Smooth muscle cell (in vitro differentiated cells): Measurements from ENCODE around the gene MSANTD3. TPM values are rescaled to one million over a fixed set of nuclear protein-coding genes. Genes with fewer than 3 reads are reported as not detected.

Source experiments
- DNase-seq: peaks from one replicate; lab custom pipeline; 2025; ENCODE audit not compliant: unreplicated experiment; lab: John Stamatoyannopoulos, UW
- H2AFZ ChIP-seq: fragments of 200-600 bp; sonication (generic); 2 replicates; pipeline ENCODE4 v1.6.0; 2016; ENCODE audit warnings: antibody characterized with exemption, low read depth, mild to moderate bottlenecking
- H3F3A ChIP-seq: fragments of 200-600 bp; sonication (generic); 2 replicates; pipeline ENCODE4 v1.6.0; 2017; ENCODE audit warnings: antibody characterized with exemption, low read depth
- H3K27ac ChIP-seq: fragments of 200-600 bp; sonication (generic); 2 replicates; pipeline ENCODE4 v1.5.1; 2016; ENCODE audit warnings: low read depth, mild to moderate bottlenecking
- H3K27me3 ChIP-seq: fragments of 200-600 bp; sonication (generic); 2 replicates; pipeline ENCODE4 v1.6.1; 2016; ENCODE audit warnings: low read depth, mild to moderate bottlenecking
- H3K36me3 ChIP-seq: fragments of 200-600 bp; sonication (generic); 2 replicates; pipeline ENCODE4 v1.5.1; 2016; ENCODE audit warnings: low read depth
- H3K4me1 ChIP-seq: fragments of 200-600 bp; sonication (generic); 2 replicates; pipeline ENCODE4 v1.5.1; 2016; ENCODE audit warnings: low read depth
- H3K4me2 ChIP-seq: fragments of 200-600 bp; sonication (generic); 2 replicates; pipeline ENCODE4 v1.6.0; 2016; ENCODE audit warnings: mild to moderate bottlenecking
- H3K4me3 ChIP-seq: fragments of 200-600 bp; sonication (generic); 2 replicates; pipeline ENCODE4 v1.5.1; 2016; ENCODE audit warnings: mild to moderate bottlenecking
- H3K79me2 ChIP-seq: fragments of 200-600 bp; sonication (generic); 2 replicates; pipeline ENCODE4 v1.6.0; 2016; ENCODE audit warnings: low read depth, mild to moderate bottlenecking
- H3K9ac ChIP-seq: fragments of 200-600 bp; sonication (generic); 2 replicates; pipeline ENCODE4 v1.6.0; 2016; ENCODE audit warnings: low read depth
- H3K9me3 ChIP-seq: fragments of 200-600 bp; sonication (generic); replicated peaks from 2 replicates; pipeline ENCODE4 v1.5.1; 2016; ENCODE audit warnings: low read depth
- H4K20me1 ChIP-seq: fragments of 200-600 bp; sonication (generic); 2 replicates; pipeline ENCODE4 v1.6.0; 2016; ENCODE audit warnings: low read depth
- CTCF ChIP-seq: fragments of 200-600 bp; sonication (generic); IDR thresholded peaks from 2 replicates; pipeline ENCODE4 v1.5.1; 2017; ENCODE audit warnings: borderline replicate concordance, mild to moderate bottlenecking, antibody characterized with exemption; ENCODE audit not compliant: insufficient read depth, poor library complexity, severe bottlenecking
- WGBS: methylation state at CpG from one replicate; pipeline ENCODE4 v1.1.7; 2016; ENCODE audit warnings: low lambda C conversion rate; 5-methylcytosine and 5-hydroxymethylcytosine counted together
- polyA plus RNA-seq: library from polyadenylated mRNA; unstranded; fragments of >200 nt; fragmentation: Nextera tagmentation; extraction: Ambion mirVana; gene quantifications from 2 replicates; pipeline ENCODE4 v1.2.1, GENCODE V29; 2016
- total RNA-seq: library from RNA; depleted of rRNA; stranded (reverse); fragments of >200 nt; gene quantifications from 2 replicates; pipeline ENCODE4 v1.2.3, GENCODE V29; 2014

Gene MSANTD3
- total and polyA plus RNA-seq, 2 experiments from 2014 or later = 40.4 to 49.1 TPM

GRCh38 chr9:100447041-100447440, 20.1 kb downstream of the MSANTD3 start:
- no peaks in the 10 kb centered on the region for H3F3A ChIP-seq
- peaks cover 4% of the 10 kb centered on the region for H3K4me1 ChIP-seq
- H3K36me3 ChIP-seq = peaks cover 19% of the 10 kb centered on the region
- H2AFZ ChIP-seq = no peak overlapping the region
- no peak overlapping the region for H3K4me2 ChIP-seq
- no peaks in the 10 kb centered on the region for H3K27me3 ChIP-seq
- H3K4me3 ChIP-seq = no peak overlapping the region
- H3K9ac ChIP-seq = no peak overlapping the region
- no peak overlapping the region for H3K27ac ChIP-seq
- H3K79me2 ChIP-seq = peaks cover 59% of the 10 kb centered on the region
- DNase-seq = no peak
- TF ChIP-seq CTCF = no peak
- no peaks in the 10 kb centered on the region for H3K9me3 ChIP-seq
- H4K20me1 ChIP-seq = peaks cover 73% of the 10 kb centered on the region

GRCh38 chr9:100448266-100448665, 21.3 kb downstream of the MSANTD3 start:
- no peak overlapping the region for H3K9ac ChIP-seq
- H3K9me3 ChIP-seq = no peaks in the 10 kb centered on the region
- peaks cover 60% of the 10 kb centered on the region for H4K20me1 ChIP-seq
- DNase-seq = no peak
- no peak overlapping the region for H2AFZ ChIP-seq
- peaks cover 29% of the 10 kb centered on the region for H3K36me3 ChIP-seq
- H3F3A ChIP-seq = no peaks in the 10 kb centered on the region
- no peak overlapping the region for H3K4me2 ChIP-seq
- H3K79me2 ChIP-seq = peaks cover 51% of the 10 kb centered on the region
- WGBS = 98% methylated on average over 2 of the region's 2 CpGs
- no peak overlapping the region for H3K27ac ChIP-seq
- no peaks in the 10 kb centered on the region for H3K27me3 ChIP-seq
- H3K4me1 ChIP-seq = peaks cover 4% of the 10 kb centered on the region
- no peak overlapping the region for H3K4me3 ChIP-seq
- no peak for TF ChIP-seq CTCF

- Histone ChIP-seq H3K4me3 (no peak overlapping the region), H3K27me3 (no peaks in the 10 kb centered on the region), H3K9ac (no peak overlapping the region), H3K9me3 (no peaks in the 10 kb centered on the region), H3K4me1 (peaks cover 4% of the 10 kb centered on the region), H4K20me1 (peaks cover 49% of the 10 kb centered on the region), H3K4me2 (no peak overlapping the region), H3K27ac (no peak overlapping the region), H3K79me2 (peaks cover 41% of the 10 kb centered on the region), H3F3A (no peaks in the 10 kb centered on the region), H2AFZ (no peak overlapping the region), H3K36me3 (peaks cover 32% of the 10 kb centered on the region)
- WGBS = 100% methylated on average over 2 of the region's 2 CpGs
- DNase-seq = no peak
- TF ChIP-seq CTCF = no peak
Observed at GRCh38 chr9:100449420-100449819, 22.5 kb downstream of the MSANTD3 start.

- Histone ChIP-seq H3K4me1 (no peaks in the 10 kb centered on the region), H3K27ac (no peak overlapping the region), H3K4me2 (no peak overlapping the region), H3K4me3 (no peak overlapping the region), H3K36me3 (peaks cover 25% of the 10 kb centered on the region), H3K79me2 (peaks cover 7% of the 10 kb centered on the region), H3K9ac (no peak overlapping the region), H3F3A (no peaks in the 10 kb centered on the region), H3K9me3 (no peaks in the 10 kb centered on the region), H3K27me3 (no peaks in the 10 kb centered on the region), H4K20me1 (peaks cover 14% of the 10 kb centered on the region), H2AFZ (no peak overlapping the region)
- no peak for TF ChIP-seq CTCF
- no peak for DNase-seq
- WGBS = 100% methylated on average over 2 of the region's 2 CpGs
Observed at GRCh38 chr9:100452894-100453293, 26.0 kb downstream of the MSANTD3 start.
